BLaER1 treated with 17β-estradiol and CSF1 and Interleukin-3, amounts not matched to agents 10 nM and 100 nM (cell line): ENCODE measurements around the gene CDYL.
A peak's percentile ranks its signal among the peaks of the same experiment; 100 is the strongest.

Source experiments
- H3K27ac ChIP-seq, 11 experiments: shearing (Covaris generic); formaldehyde crosslinking; 2 replicates each; pipeline ENCODE4 v1.8.1; 2022
- H3K27me3 ChIP-seq, 11 experiments: shearing (Covaris generic); formaldehyde crosslinking; 2 replicates each; pipeline ENCODE4 v1.8.1; 2022
- H3K36me3 ChIP-seq, 11 experiments: shearing (Covaris generic); formaldehyde crosslinking; 2 replicates each; pipeline ENCODE4 v1.8.1; 2022
- H3K4me1 ChIP-seq, 10 experiments: shearing (Covaris generic); formaldehyde crosslinking; 2 replicates each; pipeline ENCODE4 v1.8.1; 2022
- H3K4me2 ChIP-seq, 11 experiments: shearing (Covaris generic); formaldehyde crosslinking; 2 replicates each; pipeline ENCODE4 v1.8.1; 2022
- H3K4me3 ChIP-seq, 10 experiments: shearing (Covaris generic); formaldehyde crosslinking; 2 replicates each; pipeline ENCODE4 v1.8.1; 2022
- H3K9ac ChIP-seq, 11 experiments: shearing (Covaris generic); formaldehyde crosslinking; 2 replicates each; pipeline ENCODE4 v1.8.1; 2022
- H3K9me3 ChIP-seq, 11 experiments: shearing (Covaris generic); formaldehyde crosslinking; replicated peaks in 1 of 11; 2 replicates each; pipeline ENCODE4 v1.8.1; 2022
- H4K20me1 ChIP-seq, 11 experiments: shearing (Covaris generic); formaldehyde crosslinking; 2 replicates each; pipeline ENCODE4 v1.8.1; 2022
- Cebpa-rat ChIP-seq, 11 experiments: shearing (Covaris generic); IDR thresholded peaks; 2 replicates each; pipeline ENCODE4 v1.8.1; 2022

The CDYL gene

GRCh38 chr6:4804095-4804494 lies 27.9 kb downstream of the CDYL start:
- peak overlapping the region in 9 of 11 experiments; percentile 4 to 78 (median 36); a peak in 9 of 22 replicates for H3K4me2 ChIP-seq
- peaks cover 60 to 93% (median 66%) of the 10 kb centered on the region in 11 experiments for H4K20me1 ChIP-seq
- H3K4me3 ChIP-seq, result no peak overlapping the region
- no peak overlapping the region for H3K9ac ChIP-seq
- H3K4me1 ChIP-seq, result peaks cover 39 to 57% (median 52%) of the 10 kb centered on the region in 10 experiments
- no peak overlapping the region for H3K27ac ChIP-seq
- H3K9me3 ChIP-seq, result peaks cover 21 to 59% (median 52%) of the 10 kb centered on the region in 11 experiments
- peaks cover 3 to 50% (median 43%) of the 10 kb centered on the region in 11 experiments; a peak in 21 of 22 replicates for H3K36me3 ChIP-seq
- H3K27me3 ChIP-seq, result no peaks in the 10 kb centered on the region
- no peak for TF ChIP-seq Cebpa-rat (IDR thresholded peaks at IDR 0.05)

GRCh38 chr6:4805553-4806336 lies 29.5 kb downstream of the CDYL start:
- Histone ChIP-seq H3K9me3 (peaks cover 25 to 61% (median 54%) of the 10 kb centered on the region in 11 experiments), H3K27ac (no peak overlapping the region; a peak in 1 of 22 replicates), H3K4me2 (peak overlapping the region in 9 of 11 experiments; percentile 3 to 41 (median 17); a peak in 9 of 22 replicates), H3K9ac (no peak overlapping the region), H4K20me1 (peaks cover 60 to 88% (median 69%) of the 10 kb centered on the region in 11 experiments), H3K4me3 (no peak overlapping the region), H3K4me1 (peaks cover 34 to 57% (median 49%) of the 10 kb centered on the region in 10 experiments), H3K36me3 (peaks cover 5 to 50% (median 46%) of the 10 kb centered on the region in 11 experiments; a peak in 21 of 22 replicates), H3K27me3 (no peaks in the 10 kb centered on the region)
- TF ChIP-seq Cebpa-rat (IDR thresholded peaks at IDR 0.05), result no peak

GRCh38 chr6:4806337-4806725 lies 30.1 kb downstream of the CDYL start:
- no peak overlapping the region for H3K9ac ChIP-seq
- peaks cover 5 to 50% (median 46%) of the 10 kb centered on the region in 11 experiments; a peak in 21 of 22 replicates for H3K36me3 ChIP-seq
- H3K27ac ChIP-seq, result no peak overlapping the region
- TF ChIP-seq Cebpa-rat (IDR thresholded peaks at IDR 0.05), result no peak
- H4K20me1 ChIP-seq, result peaks cover 59 to 88% (median 70%) of the 10 kb centered on the region in 11 experiments
- peak overlapping the region in 6 of 11 experiments; percentile 3 to 41 (median 22); a peak in 3 of 22 replicates for H3K4me2 ChIP-seq
- H3K4me1 ChIP-seq, result peaks cover 29 to 57% (median 43%) of the 10 kb centered on the region in 10 experiments
- no peaks in the 10 kb centered on the region for H3K27me3 ChIP-seq
- peaks cover 25 to 66% (median 57%) of the 10 kb centered on the region in 11 experiments for H3K9me3 ChIP-seq
- no peak overlapping the region for H3K4me3 ChIP-seq

- Histone ChIP-seq H3K36me3 (peaks cover 5 to 50% (median 46%) of the 10 kb centered on the region in 11 experiments; a peak in 21 of 22 replicates), H3K4me3 (no peak overlapping the region), H3K9me3 (peaks cover 25 to 70% (median 61%) of the 10 kb centered on the region in 11 experiments), H3K9ac (no peak overlapping the region), H3K4me1 (peaks cover 24 to 57% (median 40%) of the 10 kb centered on the region in 10 experiments), H3K4me2 (no peak overlapping the region), H4K20me1 (peaks cover 59 to 88% (median 70%) of the 10 kb centered on the region in 11 experiments), H3K27ac (no peak overlapping the region), H3K27me3 (no peaks in the 10 kb centered on the region)
- TF ChIP-seq Cebpa-rat (IDR thresholded peaks at IDR 0.05), result no peak
Measured at GRCh38 chr6:4806791-4807190, 30.6 kb downstream of the CDYL start.

DNA sequence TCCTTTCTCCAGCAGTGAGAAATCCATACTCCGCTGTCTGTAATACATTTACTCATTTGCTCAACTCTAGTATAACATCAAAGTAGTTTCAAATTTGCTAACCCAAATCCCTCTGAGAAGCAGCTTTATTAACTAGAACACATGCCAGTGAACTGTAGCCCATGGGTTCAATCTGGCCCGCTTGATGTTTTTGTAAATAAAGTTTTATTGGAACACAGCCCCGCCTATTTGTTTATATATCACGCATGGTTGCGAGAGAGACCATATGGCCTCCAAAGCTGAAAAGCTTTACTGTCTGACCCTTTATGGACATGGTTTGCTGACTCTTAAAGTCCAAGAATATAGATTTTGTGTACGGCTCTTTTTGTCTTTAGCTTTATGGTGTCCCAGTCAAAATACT lies 32.2 kb downstream of the CDYL start:
- no peak for TF ChIP-seq Cebpa-rat (IDR thresholded peaks at IDR 0.05)
- H4K20me1 ChIP-seq, result peaks cover 56 to 88% (median 71%) of the 10 kb centered on the region in 11 experiments
- peaks cover 25 to 78% (median 66%) of the 10 kb centered on the region in 11 experiments for H3K9me3 ChIP-seq
- no peaks in the 10 kb centered on the region for H3K27me3 ChIP-seq
- H3K36me3 ChIP-seq, result peaks cover 5 to 63% (median 47%) of the 10 kb centered on the region in 11 experiments; a peak in 21 of 22 replicates
- peaks cover 9 to 48% (median 27%) of the 10 kb centered on the region in 10 experiments; a peak in 19 of 20 replicates for H3K4me1 ChIP-seq
- no peak overlapping the region for H3K4me2 ChIP-seq
- no peak overlapping the region for H3K9ac ChIP-seq
- 0 out of 20 replicates have a peak overlapping the region, but pooled peaks of 1 of the 10 experiments have one; percentile 17 for H3K4me3 ChIP-seq
- no peak overlapping the region for H3K27ac ChIP-seq

DNA sequence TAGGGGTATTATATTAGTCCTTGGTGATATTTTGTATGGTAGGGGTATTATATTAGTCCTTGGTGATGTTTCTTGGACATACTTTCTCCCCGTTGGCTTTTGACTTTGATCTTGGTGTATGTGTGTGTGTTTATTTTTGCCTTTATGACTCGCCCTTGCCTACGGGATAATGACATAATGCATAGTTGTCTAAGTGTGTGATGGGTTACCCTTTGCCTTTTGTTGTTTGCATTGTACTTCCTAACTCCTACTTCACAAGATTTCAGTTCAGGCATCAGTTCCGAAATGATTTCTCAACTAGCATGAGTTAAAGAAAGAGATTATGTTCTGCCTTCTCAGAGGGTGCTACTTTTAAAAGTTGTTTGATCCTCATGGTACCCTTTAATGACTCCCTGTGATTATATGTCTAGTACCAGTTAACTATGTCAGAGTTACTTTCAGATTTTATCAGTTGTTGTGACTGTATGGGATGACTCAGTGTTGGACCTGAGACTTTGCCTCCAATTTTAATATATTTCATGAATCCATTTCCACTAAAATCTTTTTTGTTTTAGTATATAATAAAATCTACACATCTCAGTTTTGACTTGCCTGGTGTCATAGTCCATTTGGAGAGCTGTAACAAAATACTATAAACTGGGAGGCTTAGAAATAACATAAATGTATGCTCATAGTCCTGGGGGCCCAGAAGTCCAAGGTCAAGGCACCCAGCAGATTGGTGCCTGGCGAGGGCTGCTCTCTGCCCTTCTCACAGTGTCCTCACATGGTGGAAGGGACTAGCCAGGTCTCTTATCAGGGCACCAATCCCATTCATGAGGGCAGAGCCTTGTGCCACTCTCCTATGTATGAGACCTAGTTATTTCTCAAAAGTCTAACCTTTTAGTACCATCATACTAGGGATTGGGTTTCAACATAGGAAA lies 34.1 kb downstream of the CDYL start:
- Histone ChIP-seq H3K4me2 (peak overlapping the region in 1 of 11 experiments; percentile 25; a peak in 2 of 22 replicates), H3K27ac (no peak overlapping the region), H3K4me3 (no peak overlapping the region)

DNA sequence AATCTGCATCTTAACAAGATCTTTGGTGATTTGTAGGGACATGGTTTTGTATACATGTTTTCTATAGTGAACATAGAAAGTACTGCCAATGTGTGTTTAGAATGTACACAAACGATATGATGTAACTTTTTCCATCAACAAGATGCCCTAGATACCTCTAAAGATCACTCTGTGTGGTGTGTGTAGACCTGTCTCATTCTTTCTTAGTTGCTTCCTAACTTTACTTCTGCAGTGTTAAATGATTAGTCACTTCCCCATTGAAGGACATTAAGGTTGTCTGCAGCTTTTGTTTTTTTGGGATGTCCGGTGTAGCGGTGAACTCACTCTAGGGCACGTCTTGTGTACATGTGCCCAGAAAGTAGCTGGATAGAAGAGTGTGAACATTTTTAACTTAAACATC lies 35.9 kb downstream of the CDYL start:
- Histone ChIP-seq H3K9me3 (peaks cover 25 to 85% (median 51%) of the 10 kb centered on the region in 11 experiments), H3K4me2 (peak overlapping the region in 5 of 11 experiments; percentile 33 to 46 (median 42); a peak in 6 of 22 replicates), H3K27ac (no peak overlapping the region), H3K27me3 (no peaks in the 10 kb centered on the region), H3K36me3 (peaks cover 5 to 53% (median 36%) of the 10 kb centered on the region in 11 experiments; a peak in 21 of 22 replicates), H3K4me3 (no peak overlapping the region), H4K20me1 (peaks cover 41 to 88% (median 69%) of the 10 kb centered on the region in 11 experiments; a peak in 20 of 22 replicates), H3K9ac (no peak overlapping the region), H3K4me1 (peaks cover 0 to 33% (median 10%) of the 10 kb centered on the region in 10 experiments; a peak in 13 of 20 replicates)
- no peak for TF ChIP-seq Cebpa-rat (IDR thresholded peaks at IDR 0.05)

More for the DNA sequence above, 34.1 kb downstream of the CDYL start:
- H3K9ac ChIP-seq, result no peak overlapping the region
- H3K27me3 ChIP-seq, result no peaks in the 10 kb centered on the region
- no peak for TF ChIP-seq Cebpa-rat (IDR thresholded peaks at IDR 0.05)
- H3K4me1 ChIP-seq, result peaks cover 0 to 46% (median 21%) of the 10 kb centered on the region in 10 experiments; a peak in 18 of 20 replicates
- H3K9me3 ChIP-seq, result peaks cover 25 to 81% (median 65%) of the 10 kb centered on the region in 11 experiments
- H4K20me1 ChIP-seq, result peaks cover 52 to 88% (median 71%) of the 10 kb centered on the region in 11 experiments
- peaks cover 5 to 63% (median 47%) of the 10 kb centered on the region in 11 experiments; a peak in 21 of 22 replicates for H3K36me3 ChIP-seq

GRCh38 chr6:4813055-4813454 lies 36.9 kb downstream of the CDYL start:
- Histone ChIP-seq H3K9me3 (peaks cover 20 to 84% (median 50%) of the 10 kb centered on the region in 11 experiments), H3K27ac (no peak overlapping the region), H3K27me3 (no peaks in the 10 kb centered on the region), H3K9ac (no peak overlapping the region), H3K4me1 (peaks cover 0 to 33% (median 10%) of the 10 kb centered on the region in 10 experiments; a peak in 13 of 20 replicates), H4K20me1 (peaks cover 45 to 88% (median 76%) of the 10 kb centered on the region in 11 experiments; a peak in 19 of 22 replicates), H3K4me2 (no peak overlapping the region), H3K36me3 (peaks cover 9 to 51% (median 35%) of the 10 kb centered on the region in 11 experiments; a peak in 21 of 22 replicates), H3K4me3 (no peak overlapping the region)
- TF ChIP-seq Cebpa-rat (IDR thresholded peaks at IDR 0.05), result no peak
